C4-2B (cell line): ENCODE measurements around the gene TWF2.

Source experiments
- CTCF ChIP-seq: fragments of 450-650 bp; conservative IDR thresholded peaks from 2 replicates; pipeline ENCODE4 v1.5.1; 2017; ENCODE audit warnings: mild to moderate bottlenecking
- ZFX ChIP-seq: fragments of 450-650 bp; IDR thresholded peaks from 2 replicates; pipeline ENCODE4 v1.6.1; 2017

- TF ChIP-seq CTCF (no peak), ZFX (no peak)
These were observed 49.7 kb upstream of the TWF2 start for GRCh38 chr3:52288674-52289073.
